Choroid plexus epithelial cell (primary cell): Measurements from ENCODE around the gene PKIB.

Source experiments
- DNase-seq: peaks from one replicate; pipeline ENCODE4 v3.0.0-alpha.2; 2010; ENCODE audit warnings: low read depth
- H3K4me3 ChIP-seq: 2 replicates; pipeline ENCODE4 v1.5.1; 2011; ENCODE audit warnings: low read depth, mild to moderate bottlenecking, control low read depth, low read length, moderate library complexity
- CTCF ChIP-seq: conservative IDR thresholded peaks from 2 replicates; pipeline ENCODE4 v1.5.1; 2011; ENCODE audit warnings: low read depth, mild to moderate bottlenecking, control low read depth, inconsistent platforms, low read length, moderate library complexity

Gene PKIB

GRCh38 chr6:122609881-122610689, at the start of gene PKIB:
TSS of gene PKIB (plus strand) at chr6:122610405. CDS start at chr6:122717795, 107,390 bp downstream.
- H3K4me3 ChIP-seq, result peak within 1 kb of the TSS; percentile 62
- peak; percentile 39 for TF ChIP-seq CTCF
- DNase-seq, result peak; percentile 65

GRCh38 chr6:122563364-122564052, 46.7 kb upstream of the PKIB start:
- DNase-seq, result no peak
- H3K4me3 ChIP-seq, result no peak overlapping the region
- no peak for TF ChIP-seq CTCF

GRCh38 chr6:122564230-122564629, 46.0 kb upstream of the PKIB start:
- TF ChIP-seq CTCF, result no peak
- no peak overlapping the region for H3K4me3 ChIP-seq
- DNase-seq, result no peak

- no peak overlapping the region for H3K4me3 ChIP-seq
- DNase-seq, result no peak
- TF ChIP-seq CTCF, result no peak
Measured at GRCh38 chr6:122565708-122566107, 44.5 kb upstream of the PKIB start.

GRCh38 chr6:122567034-122567433, 43.2 kb upstream of the PKIB start:
- no peak overlapping the region for H3K4me3 ChIP-seq
- no peak for TF ChIP-seq CTCF
- DNase-seq, result no peak

GRCh38 chr6:122568350-122568749, 41.9 kb upstream of the PKIB start:
- no peak for TF ChIP-seq CTCF
- H3K4me3 ChIP-seq, result no peak overlapping the region
- no peak for DNase-seq

GRCh38 chr6:122568797-122569221, 41.4 kb upstream of the PKIB start:
- TF ChIP-seq CTCF, result no peak
- no peak for DNase-seq
- no peak overlapping the region for H3K4me3 ChIP-seq
